Bronchial epithelial cell (primary cell): ENCODE results near the gene SHC2. TPM values are rescaled to one million over a fixed set of nuclear protein-coding genes. Genes with fewer than 3 reads are reported as not detected.
"Not testable (repeated sequence)": the region's sequence is repeated elsewhere in the genome, so short reads cannot be mapped to it uniquely, and the experiment has no call there.

Source experiments
- DNase-seq: peaks from one replicate; pipeline ENCODE4 v3.0.0-alpha.2; 2010; ENCODE audit warnings: low read depth
- FAIRE-seq: peaks from 2 replicates; lab custom pipeline; 2011; peaks lifted over from hg19 to GRCh38; lab: Jason Lieb, UNC
- H3K27me3 ChIP-seq: 2 replicates; pipeline ENCODE4 v1.5.1; 2011; ENCODE audit warnings: low read length; ENCODE audit not compliant: control insufficient read depth, insufficient read depth
- H3K36me3 ChIP-seq: 2 replicates; pipeline ENCODE4 v1.5.1; 2011; ENCODE audit warnings: low read length; ENCODE audit not compliant: control insufficient read depth, insufficient read depth
- H3K4me3 ChIP-seq: 2 replicates; pipeline ENCODE4 v1.5.1; 2011; ENCODE audit warnings: mild to moderate bottlenecking, low read depth, low read length, control low read depth
- CTCF ChIP-seq: IDR thresholded peaks from 2 replicates; pipeline ENCODE4 v1.5.1; 2011; ENCODE audit warnings: mild to moderate bottlenecking, moderate library complexity, low read length, control low read depth, inconsistent platforms; ENCODE audit not compliant: insufficient read depth, severe bottlenecking
- total RNA-seq: library from RNA; depleted of rRNA; stranded (reverse); fragments of >200 nt; gene quantifications from 2 replicates; pipeline ENCODE4 v1.2.1, GENCODE V29; 2014

SHC2 gene
- total RNA-seq, 1 donor from 2014 or later: under 0.01 TPM

DNA sequence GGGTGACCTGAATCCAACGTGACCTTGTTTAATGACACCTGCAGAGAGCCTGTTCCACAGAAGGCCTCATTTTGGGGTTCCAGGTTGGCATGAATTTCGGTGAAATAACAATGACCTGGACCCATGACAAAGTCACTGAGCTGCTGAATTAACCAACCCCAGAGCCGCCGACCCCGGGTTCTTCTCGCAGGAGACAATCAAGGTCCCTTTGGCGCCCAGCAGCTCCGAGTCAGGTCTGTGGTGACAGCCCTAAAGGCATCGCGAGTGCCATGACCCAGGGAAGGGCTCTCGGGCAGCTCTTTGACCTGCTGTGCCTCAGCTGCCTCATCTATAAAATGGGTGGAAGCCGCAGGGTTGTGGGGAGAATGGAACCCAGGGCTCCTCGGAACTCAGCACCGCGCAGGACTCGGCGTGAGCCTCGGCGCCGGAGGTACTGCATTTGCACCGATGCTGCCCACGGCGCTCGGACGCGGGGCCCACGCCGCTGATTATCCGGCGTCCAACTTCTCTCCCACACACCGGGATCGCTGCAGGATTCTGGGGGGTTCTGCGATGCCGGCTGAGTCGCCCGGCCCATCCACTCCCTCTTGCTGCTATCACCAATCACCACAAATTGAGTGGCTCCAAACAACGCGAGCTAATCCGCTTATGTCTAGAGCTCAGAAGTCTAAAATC, 5.7 kb downstream of the SHC2 start:
- no peak for TF ChIP-seq CTCF
- peaks cover 4% of the 10 kb centered on the region for H3K27me3 ChIP-seq
- H3K36me3 ChIP-seq: no peaks in the 10 kb centered on the region
- no peak overlapping the region for H3K4me3 ChIP-seq
- FAIRE-seq (no peak), DNase-seq (no peak)

DNA sequence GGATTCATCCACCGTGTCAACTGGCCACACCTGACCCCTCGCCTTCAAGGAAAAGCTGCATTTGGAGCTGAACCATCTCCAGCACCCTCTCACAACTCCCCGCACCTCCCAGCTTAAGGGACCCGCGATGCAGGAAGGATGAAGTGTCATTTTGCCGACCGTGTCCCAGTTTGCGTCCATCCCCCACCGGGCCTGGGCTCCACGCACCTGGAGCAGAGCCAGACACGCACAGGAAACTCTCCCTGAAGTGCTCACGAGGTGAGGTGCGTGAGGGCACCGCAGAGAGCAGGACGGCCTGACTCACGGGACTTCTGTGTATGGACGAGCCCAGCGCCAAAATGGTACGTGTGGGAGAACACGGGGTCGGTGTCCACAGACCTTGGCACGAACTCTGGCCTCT, 7.2 kb downstream of the SHC2 start:
- no peak for DNase-seq
- no peak for TF ChIP-seq CTCF
- H3K36me3 ChIP-seq: no peaks in the 10 kb centered on the region
- FAIRE-seq: no peak
- H3K27me3 ChIP-seq: no peaks in the 10 kb centered on the region
- H3K4me3 ChIP-seq: no peak overlapping the region

GRCh38 chr19:452829-453228, 8.0 kb downstream of the SHC2 start:
- no peaks in the 10 kb centered on the region for H3K27me3 ChIP-seq
- no peak for TF ChIP-seq CTCF
- no peaks in the 10 kb centered on the region for H3K36me3 ChIP-seq
- H3K4me3 ChIP-seq: no peak overlapping the region
- DNase-seq (no peak), FAIRE-seq (no peak)

DNA sequence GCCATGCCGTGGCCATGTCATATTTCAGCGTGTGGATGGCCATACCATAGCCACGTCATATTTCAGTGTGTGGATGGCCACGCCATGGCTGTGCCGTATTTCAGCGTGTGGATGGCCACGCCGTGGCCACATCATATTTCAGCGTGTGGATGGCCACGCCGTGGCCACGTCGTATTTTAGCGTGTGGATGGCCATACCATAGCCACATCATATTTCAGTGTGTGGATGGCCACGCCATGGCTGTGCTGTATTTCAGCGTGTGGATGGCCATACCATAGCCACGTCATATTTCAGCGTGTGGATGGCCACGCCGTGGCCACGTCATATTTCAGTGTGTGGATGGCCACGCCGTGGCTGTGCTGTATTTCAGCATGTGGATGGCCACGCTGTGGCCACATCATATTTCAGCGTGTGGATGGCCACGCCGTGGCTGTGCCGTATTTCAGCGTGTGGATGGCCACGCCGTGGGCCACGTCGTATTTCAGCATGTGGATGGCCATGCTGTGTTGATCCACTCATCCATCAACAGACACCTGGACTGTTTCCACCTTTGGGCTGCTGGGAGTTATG, 9.8 kb downstream of the SHC2 start:
- not testable (repeated sequence) for DNase-seq, H3K27me3 ChIP-seq, H3K36me3 ChIP-seq, H3K4me3 ChIP-seq
- FAIRE-seq: peak; percentile 58

GRCh38 chr19:449916-450315, 10.9 kb downstream of the SHC2 start:
- Histone ChIP-seq H3K36me3 (no peaks in the 10 kb centered on the region), H3K27me3 (no peaks in the 10 kb centered on the region), H3K4me3 (no peak overlapping the region)
- FAIRE-seq (no peak), DNase-seq (no peak)
- no peak for TF ChIP-seq CTCF

DNA sequence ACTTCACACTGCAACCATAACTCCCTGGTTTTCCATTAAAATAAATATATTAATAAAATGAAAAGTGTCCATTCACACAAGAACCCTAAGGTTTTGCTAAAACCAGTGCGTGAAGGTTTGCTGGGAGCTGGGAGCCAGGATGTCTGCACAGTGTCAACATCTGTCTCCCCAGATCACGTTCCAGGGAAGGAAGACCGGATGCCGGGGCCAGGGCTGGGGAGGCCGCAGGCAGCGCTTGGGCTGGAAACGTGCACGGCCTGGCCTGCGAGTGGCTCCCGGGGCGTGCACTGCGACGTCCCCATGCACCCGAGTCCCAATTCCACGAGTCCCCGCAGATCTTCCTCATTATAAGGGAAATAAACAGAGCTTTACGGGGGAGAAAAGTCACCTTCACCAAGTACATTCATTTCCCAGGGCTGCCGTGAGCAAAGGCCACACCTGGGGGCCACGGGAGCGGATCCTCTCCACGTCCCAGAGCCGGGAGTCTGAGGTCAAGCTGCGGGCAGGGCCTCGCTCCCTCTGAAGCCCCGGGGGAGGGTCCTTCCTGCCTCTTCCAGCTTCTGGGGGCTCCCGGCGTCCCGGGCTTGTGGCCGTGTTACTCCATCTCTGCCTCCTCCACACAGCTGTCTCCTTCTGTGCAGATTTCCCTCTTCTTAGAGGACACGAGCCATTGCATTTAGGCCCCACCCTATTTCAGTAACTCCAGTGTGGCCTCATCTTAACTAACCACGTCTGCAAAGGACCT, 12.8 kb downstream of the SHC2 start:
- no peak overlapping the region for H3K4me3 ChIP-seq
- DNase-seq (no peak), FAIRE-seq (no peak)
- no peak for TF ChIP-seq CTCF
- H3K27me3 ChIP-seq: no peaks in the 10 kb centered on the region
- H3K36me3 ChIP-seq: no peaks in the 10 kb centered on the region
